HAP-1 (cell line): ENCODE measurements around the gene OR11H6.
"Not testable (repeated sequence)": the region's sequence is repeated elsewhere in the genome, so short reads cannot be mapped to it uniquely, and the experiment has no call there.

Experiments used
- DNase-seq, 2 experiments: peaks; one replicate each; pipeline ENCODE4 v3.0.0-alpha.2; 2016 to 2020; ENCODE audit warnings: low spot score in 2 of 2
- H3K27me3 ChIP-seq: fragments of 250-450 bp; sonication (Bioruptor Pico); 2 replicates; pipeline ENCODE4 v1.5.1; 2020; ENCODE audit warnings: low read depth, mild to moderate bottlenecking, moderate library complexity
- H3K36me3 ChIP-seq: fragments of 250-450 bp; sonication (Bioruptor Pico); replicated peaks from 2 replicates; pipeline ENCODE4 v1.5.1; 2020; ENCODE audit warnings: mild to moderate bottlenecking
- H3K4me1 ChIP-seq: fragments of 250-450 bp; sonication (Bioruptor Pico); 2 replicates; pipeline ENCODE4 v1.5.1; 2020; ENCODE audit warnings: mild to moderate bottlenecking
- H3K4me3 ChIP-seq: fragments of 250-450 bp; sonication (Bioruptor Pico); 2 replicates; pipeline ENCODE4 v1.5.1; 2020; ENCODE audit warnings: mild to moderate bottlenecking, moderate library complexity
- H3K9me3 ChIP-seq: fragments of 250-450 bp; sonication (Bioruptor Pico); 2 replicates; pipeline ENCODE4 v1.5.1; 2020; ENCODE audit warnings: mild to moderate bottlenecking, moderate library complexity
- in situ Hi-C: fragments of 300-500 bp; cut with MboI; formaldehyde crosslinking; loops from 3 replicates; pipeline ENCODE4 v1.14.3; 2020; ENCODE audit warnings: low sequenced_read_pairs, inconsistent platforms, mixed read lengths

The OR11H6 gene

GRCh38 chr14:20223410-20223809 is at the start of gene OR11H6:
Gene OR11H6, plus strand, starts transcription at chr14:20223710. Its CDS starts 0 bp downstream, at chr14:20223710.
- Histone ChIP-seq H3K36me3 (no peaks in the 10 kb centered on the region), H3K4me3 (no peak within 1 kb of the TSS), H3K4me1 (no peaks in the 10 kb centered on the region), H3K27me3 (no peaks in the 10 kb centered on the region), H3K9me3 (no peaks in the 10 kb centered on the region)
- DNase-seq: no peak
- in situ Hi-C loops: no loop called here

GRCh38 chr14:20174205-20174604 is 49.3 kb upstream of the OR11H6 start:
- in situ Hi-C loops, H3K36me3 ChIP-seq, H3K27me3 ChIP-seq, H3K9me3 ChIP-seq, DNase-seq, H3K4me1 ChIP-seq, H3K4me3 ChIP-seq: not testable (repeated sequence)

GRCh38 chr14:20176330-20176729 is 47.2 kb upstream of the OR11H6 start:
- no peaks in the 10 kb centered on the region for H3K9me3 ChIP-seq
- in situ Hi-C loops: no loop called here

GRCh38 chr14:20177433-20177974 is 46.0 kb upstream of the OR11H6 start:
- DNase-seq: no peak
- H3K36me3 ChIP-seq: no peaks in the 10 kb centered on the region
- H3K4me1 ChIP-seq: no peaks in the 10 kb centered on the region
- in situ Hi-C loops: no loop called here
- no peaks in the 10 kb centered on the region for H3K9me3 ChIP-seq
- no peak overlapping the region for H3K4me3 ChIP-seq
- no peaks in the 10 kb centered on the region for H3K27me3 ChIP-seq

More at GRCh38 chr14:20176330-20176729, 47.2 kb upstream of the OR11H6 start:
- H3K36me3 ChIP-seq: no peaks in the 10 kb centered on the region
- no peaks in the 10 kb centered on the region for H3K27me3 ChIP-seq
- no peaks in the 10 kb centered on the region for H3K4me1 ChIP-seq
- DNase-seq: no peak
- no peak overlapping the region for H3K4me3 ChIP-seq

- H3K9me3 ChIP-seq: no peaks in the 10 kb centered on the region
- in situ Hi-C loops: no loop called here
- H3K4me1 ChIP-seq: no peaks in the 10 kb centered on the region
- H3K36me3 ChIP-seq: no peaks in the 10 kb centered on the region
- no peak for DNase-seq
- H3K27me3 ChIP-seq: no peaks in the 10 kb centered on the region
- no peak overlapping the region for H3K4me3 ChIP-seq
Observed at GRCh38 chr14:20179218-20179617, 44.3 kb upstream of the OR11H6 start.

- Histone ChIP-seq H3K4me3 (no peak overlapping the region), H3K9me3 (no peaks in the 10 kb centered on the region), H3K4me1 (no peaks in the 10 kb centered on the region), H3K36me3 (no peaks in the 10 kb centered on the region), H3K27me3 (no peaks in the 10 kb centered on the region)
- no peak for DNase-seq
- in situ Hi-C loops: no loop called here
Observed at GRCh38 chr14:20179880-20180279, 43.6 kb upstream of the OR11H6 start.

GRCh38 chr14:20180486-20180885 is 43.0 kb upstream of the OR11H6 start:
- Histone ChIP-seq H3K9me3 (no peaks in the 10 kb centered on the region), H3K4me3 (no peak overlapping the region), H3K4me1 (no peaks in the 10 kb centered on the region), H3K36me3 (no peaks in the 10 kb centered on the region), H3K27me3 (no peaks in the 10 kb centered on the region)
- in situ Hi-C loops: no loop called here
- no peak for DNase-seq

GRCh38 chr14:20184181-20184580 is 39.3 kb upstream of the OR11H6 start:
- no peaks in the 10 kb centered on the region for H3K4me1 ChIP-seq
- H3K9me3 ChIP-seq: no peaks in the 10 kb centered on the region
- no peaks in the 10 kb centered on the region for H3K27me3 ChIP-seq
- in situ Hi-C loops: no loop called here
- no peak for DNase-seq
- H3K4me3 ChIP-seq: no peak overlapping the region
- no peaks in the 10 kb centered on the region for H3K36me3 ChIP-seq

- in situ Hi-C loops: no loop called here
- Histone ChIP-seq H3K27me3 (no peaks in the 10 kb centered on the region), H3K4me3 (no peak within 1 kb of the TSS), H3K4me1 (no peaks in the 10 kb centered on the region), H3K36me3 (no peaks in the 10 kb centered on the region), H3K9me3 (no peaks in the 10 kb centered on the region)
- no peak for DNase-seq
Observed at GRCh38 chr14:20190596-20190995, 32.9 kb upstream of the OR11H6 start, which contains the start of gene OR11G2. Gene OR11G2, plus strand, starts transcription at chr14:20190896. Its CDS starts 6,542 bp downstream, at chr14:20197438.

- in situ Hi-C loops: no loop called here
Observed at GRCh38 chr14:20191396-20191795, 32.1 kb upstream of the OR11H6 start.

GRCh38 chr14:20194101-20194500 is 29.4 kb upstream of the OR11H6 start:
- H3K27me3 ChIP-seq: no peaks in the 10 kb centered on the region
- H3K4me1 ChIP-seq: no peaks in the 10 kb centered on the region
- DNase-seq: no peak
- H3K36me3 ChIP-seq: no peaks in the 10 kb centered on the region
- no peak overlapping the region for H3K4me3 ChIP-seq
- in situ Hi-C loops: no loop called here
- H3K9me3 ChIP-seq: no peaks in the 10 kb centered on the region

More at GRCh38 chr14:20191396-20191795, 32.1 kb upstream of the OR11H6 start:
- Histone ChIP-seq H3K9me3 (no peaks in the 10 kb centered on the region), H3K27me3 (no peaks in the 10 kb centered on the region), H3K4me1 (no peaks in the 10 kb centered on the region), H3K4me3 (no peak overlapping the region), H3K36me3 (no peaks in the 10 kb centered on the region)
- DNase-seq: no peak

- H3K27me3 ChIP-seq, H3K4me3 ChIP-seq, H3K36me3 ChIP-seq, in situ Hi-C loops, DNase-seq, H3K4me1 ChIP-seq, H3K9me3 ChIP-seq: not testable (repeated sequence)
Observed at GRCh38 chr14:20195170-20195569, 28.3 kb upstream of the OR11H6 start.

- in situ Hi-C loops: no loop called here
- Histone ChIP-seq H3K4me1 (no peaks in the 10 kb centered on the region), H3K36me3 (no peaks in the 10 kb centered on the region), H3K4me3 (no peak overlapping the region), H3K9me3 (no peaks in the 10 kb centered on the region), H3K27me3 (no peaks in the 10 kb centered on the region)
- no peak for DNase-seq
Observed at GRCh38 chr14:20195911-20196310, 27.6 kb upstream of the OR11H6 start.

- Histone ChIP-seq H3K4me1 (no peaks in the 10 kb centered on the region), H3K27me3 (no peaks in the 10 kb centered on the region), H3K9me3 (no peaks in the 10 kb centered on the region), H3K36me3 (no peaks in the 10 kb centered on the region), H3K4me3 (no peak overlapping the region)
- in situ Hi-C loops: no loop called here
- no peak for DNase-seq
Observed at GRCh38 chr14:20197459-20197858, 26.1 kb upstream of the OR11H6 start.

GRCh38 chr14:20198991-20199390 is 24.5 kb upstream of the OR11H6 start:
- Histone ChIP-seq H3K9me3 (no peaks in the 10 kb centered on the region), H3K4me3 (no peak overlapping the region), H3K36me3 (no peaks in the 10 kb centered on the region), H3K4me1 (no peaks in the 10 kb centered on the region), H3K27me3 (no peaks in the 10 kb centered on the region)
- DNase-seq: no peak
- in situ Hi-C loops: no loop called here
